GM19351 (cell line): Measurements from ENCODE around the gene LRRC4C.
"Not testable (repeated sequence)": the region's sequence is repeated elsewhere in the genome, so short reads cannot be mapped to it uniquely, and the experiment has no call there.

ENCODE experiments used
- ATAC-seq: cut with Tn5 transposase; IDR thresholded peaks from one replicate; pipeline ENCODE4 v1.9.1; 2021; ENCODE audit warnings: mild to moderate bottlenecking, moderate library complexity; ENCODE audit not compliant: unreplicated experiment

LRRC4C gene

DNA sequence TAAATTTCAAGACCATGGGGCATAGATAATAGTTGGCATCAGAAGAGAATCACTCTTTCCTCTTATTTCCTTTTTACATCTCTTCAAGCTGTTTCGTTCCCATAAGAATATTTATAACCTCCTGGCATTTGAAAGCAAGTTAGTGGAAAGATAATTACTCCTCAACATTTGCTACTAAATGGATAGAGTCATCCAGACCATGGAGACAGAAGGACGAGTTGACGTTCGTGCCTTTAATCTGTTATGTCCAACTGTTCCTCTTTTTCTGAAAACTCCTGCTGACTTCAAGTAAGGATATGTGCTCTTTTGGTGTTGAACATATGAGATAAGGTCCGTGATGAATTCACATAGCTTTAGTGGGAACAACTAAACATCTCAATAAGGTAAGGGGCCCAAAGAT lies 414.2 kb downstream of the LRRC4C start:
- ATAC-seq: no peak

DNA sequence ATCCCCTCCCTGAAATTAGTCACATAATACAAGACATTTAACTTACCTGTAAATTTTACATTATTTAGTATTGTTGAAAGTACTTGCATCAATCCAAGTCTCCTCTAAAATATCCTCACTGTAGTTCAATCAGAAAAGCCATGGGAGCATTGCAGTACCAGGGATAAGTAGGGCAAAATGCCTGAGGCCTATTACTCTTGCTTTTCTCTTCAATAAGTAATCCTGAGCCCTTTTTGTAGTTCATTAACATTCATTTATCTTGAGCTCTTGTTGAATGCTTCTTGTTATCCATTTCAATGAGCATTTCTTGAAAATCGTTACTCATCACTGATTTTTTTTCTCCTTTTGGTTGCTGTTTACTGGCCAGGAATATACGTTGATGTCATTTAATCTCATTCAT lies 414.7 kb downstream of the LRRC4C start:
- no peak for ATAC-seq

DNA sequence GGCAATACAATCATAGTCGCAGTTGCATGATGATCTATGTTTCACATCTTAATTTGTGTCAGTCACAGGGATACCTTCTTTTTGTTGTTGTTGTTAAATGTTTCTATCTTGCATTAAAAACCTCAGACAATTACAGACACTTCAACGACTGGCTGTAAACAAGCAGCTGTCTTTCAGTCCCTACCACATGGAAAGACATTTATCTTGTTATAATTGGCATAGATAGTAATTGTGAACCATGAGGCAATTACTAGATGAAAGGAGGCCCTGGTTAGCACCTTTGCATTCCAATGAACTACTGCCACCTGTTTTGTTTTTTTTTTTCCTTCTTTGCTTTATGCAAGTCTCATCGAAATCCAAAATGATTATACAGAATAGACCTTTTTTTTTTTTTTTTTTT lies 416.8 kb downstream of the LRRC4C start:
- no peak for ATAC-seq

DNA sequence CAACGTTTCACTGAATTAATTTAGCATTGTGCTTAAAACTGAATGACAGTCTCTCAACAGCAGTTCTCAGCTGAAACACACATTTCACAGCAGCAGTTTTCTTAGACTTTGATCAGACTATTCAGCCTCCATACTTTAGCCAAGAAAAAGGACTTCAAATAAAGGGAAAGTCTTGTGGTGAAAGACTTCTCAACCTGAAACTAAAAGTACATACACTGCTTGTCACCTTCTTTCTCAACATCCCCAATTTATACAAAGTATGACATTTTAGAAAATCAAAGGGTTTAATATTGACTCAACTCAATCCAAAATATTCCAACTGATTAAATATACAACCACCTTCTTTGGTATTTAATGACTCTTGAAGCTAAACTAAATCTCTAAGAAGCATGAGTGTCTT lies 419.0 kb downstream of the LRRC4C start:
- no peak for ATAC-seq

DNA sequence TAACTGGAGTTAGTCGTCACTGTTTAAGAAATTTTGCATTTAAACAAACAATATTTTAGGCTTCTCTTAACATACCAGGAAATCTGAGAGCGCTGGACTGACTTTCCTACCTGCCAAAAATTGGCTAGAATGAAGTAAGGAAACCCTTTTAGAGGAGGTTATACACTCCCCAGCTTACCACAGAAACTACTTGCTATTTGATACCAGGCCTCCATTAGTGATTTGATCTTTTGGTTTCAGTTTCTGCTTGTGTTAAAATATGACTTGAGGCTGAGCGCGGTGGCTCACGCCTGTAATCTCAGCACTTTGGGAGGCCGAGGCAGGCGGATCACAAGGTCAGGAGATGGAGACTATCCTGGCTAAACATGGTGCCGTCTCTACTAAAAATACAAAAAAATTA lies 419.9 kb downstream of the LRRC4C start:
- no peak for ATAC-seq

DNA sequence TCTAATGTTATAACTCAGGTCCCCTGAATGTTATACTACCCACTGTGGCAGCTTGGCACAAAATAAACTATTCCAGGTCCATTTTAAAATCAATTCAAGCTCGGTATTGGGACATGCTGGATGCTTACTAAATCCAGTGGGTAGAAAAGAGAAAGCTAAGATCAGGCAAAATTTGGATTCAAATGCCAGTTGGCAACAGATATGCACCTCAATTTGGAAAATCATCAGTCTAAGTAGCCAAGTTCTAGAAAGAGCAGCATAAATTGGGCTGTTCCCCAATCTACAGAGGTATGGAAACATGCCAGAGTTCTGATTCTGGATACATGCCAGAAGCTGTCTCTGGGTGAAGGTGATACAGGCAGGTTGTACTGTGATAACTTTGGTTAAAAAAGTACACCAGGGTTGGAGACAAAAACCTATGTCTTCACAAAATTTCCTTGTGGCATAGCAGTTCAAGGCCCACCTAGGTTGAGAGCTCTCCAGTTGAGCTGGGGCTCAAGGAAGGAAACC lies 427.8 kb downstream of the LRRC4C start:
- no peak for ATAC-seq

DNA sequence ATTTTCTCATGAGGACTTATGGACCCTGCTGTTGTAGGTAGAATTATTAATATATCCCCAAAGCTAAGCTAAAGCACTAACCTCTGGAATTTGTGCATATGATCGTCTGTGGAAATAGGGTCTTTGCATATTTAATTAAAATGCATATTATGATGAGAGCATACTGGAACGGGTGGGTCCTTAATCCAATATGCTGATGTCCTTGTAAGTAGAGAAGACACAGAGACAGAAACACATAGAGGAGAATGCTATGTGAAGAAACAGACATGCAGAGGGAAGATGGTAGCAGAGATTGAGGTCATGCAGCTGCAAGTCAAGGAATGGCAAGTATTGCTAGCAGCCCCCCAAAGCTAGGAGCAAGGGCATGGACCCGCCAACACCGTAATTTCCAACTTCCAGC lies 439.2 kb downstream of the LRRC4C start:
- ATAC-seq: no peak

DNA sequence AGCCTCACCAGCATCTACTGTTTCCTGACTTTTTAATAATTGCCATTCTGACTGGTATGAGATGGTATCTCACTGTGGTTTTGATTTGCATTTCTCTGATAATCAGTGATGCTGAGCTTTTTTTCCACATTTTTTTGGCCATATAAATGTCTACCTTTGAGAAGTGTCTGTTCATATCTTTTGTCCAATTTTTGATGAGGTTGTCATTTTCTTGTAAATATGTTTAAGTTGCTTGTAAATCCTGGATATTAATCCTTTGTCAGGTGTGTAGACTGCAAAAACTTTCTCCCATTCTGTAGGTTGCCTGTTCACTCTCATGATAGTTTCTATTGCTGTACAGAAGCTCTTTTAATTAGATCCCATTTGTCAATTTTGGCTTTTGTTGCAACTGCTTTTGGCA lies 439.8 kb downstream of the LRRC4C start:
- ATAC-seq: not testable (repeated sequence)

DNA sequence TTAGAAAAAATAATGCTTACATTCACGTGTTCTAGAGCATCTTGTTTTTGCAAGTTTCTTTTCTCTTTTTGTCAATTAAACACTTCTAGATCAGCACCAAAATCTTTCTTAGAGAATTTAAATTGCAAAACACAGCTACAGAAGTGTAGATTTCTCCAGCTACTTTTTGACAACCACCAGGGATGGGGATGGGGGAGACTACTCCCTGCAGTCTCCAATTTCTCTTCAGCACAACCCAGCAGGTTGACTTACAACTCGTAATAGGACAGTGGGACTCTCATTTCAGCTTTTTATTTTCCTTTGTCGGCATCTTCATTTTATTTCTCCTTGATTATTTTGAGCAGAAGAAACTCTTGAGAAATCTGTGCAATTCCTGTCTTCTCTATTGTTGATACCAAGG lies 441.2 kb downstream of the LRRC4C start:
- ATAC-seq: no peak

DNA sequence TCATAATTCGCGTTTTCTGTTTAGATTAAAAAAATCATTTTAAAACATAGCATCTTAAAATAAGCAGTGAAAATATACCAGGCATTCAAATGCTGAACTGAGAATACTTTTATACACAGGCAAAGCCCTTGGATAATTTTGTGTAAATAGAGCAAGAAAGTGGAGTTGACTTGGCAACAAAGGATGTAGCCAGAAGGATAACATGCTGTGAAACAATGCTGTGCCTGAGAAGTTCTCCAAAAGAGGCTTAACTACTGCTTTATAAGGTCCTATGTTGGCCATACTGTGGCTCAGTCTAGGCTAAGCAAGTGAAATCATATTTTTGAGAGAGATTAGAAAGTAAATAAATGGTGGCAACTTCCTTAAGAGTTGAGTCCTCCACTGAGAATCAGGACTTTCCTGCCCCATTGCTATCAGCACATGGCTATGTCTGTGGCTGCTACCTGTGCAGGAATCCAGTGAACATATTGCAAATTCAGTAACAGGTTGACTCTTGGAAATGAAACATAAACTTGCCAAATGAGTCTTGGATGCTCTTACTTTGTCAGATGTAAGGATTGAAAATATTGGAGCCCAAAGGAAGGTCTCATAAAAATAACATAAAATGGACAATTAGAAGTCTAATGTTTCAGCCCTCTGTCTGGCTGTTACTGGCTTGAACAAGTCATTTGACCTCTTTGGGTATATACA lies 448.9 kb downstream of the LRRC4C start:
- no peak for ATAC-seq

DNA sequence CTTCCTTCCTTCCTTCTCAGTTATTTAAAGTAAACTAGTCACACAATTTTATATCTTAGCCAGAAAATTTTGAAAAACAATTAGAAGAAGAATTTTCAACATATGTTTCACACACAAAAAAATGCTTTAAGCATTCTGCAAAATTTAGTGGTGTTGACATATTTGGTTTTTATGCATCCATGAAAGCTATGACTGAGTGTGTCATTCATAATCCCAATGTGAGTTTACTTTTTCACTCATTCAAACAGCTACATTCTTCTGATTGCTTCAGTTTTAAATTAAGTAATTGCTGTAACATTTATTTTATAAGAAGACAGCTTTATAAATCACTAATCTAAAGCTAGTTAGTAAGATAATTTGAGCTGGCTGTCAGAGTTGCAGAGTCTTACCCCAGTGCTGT lies 453.5 kb downstream of the LRRC4C start:
- no peak for ATAC-seq

DNA sequence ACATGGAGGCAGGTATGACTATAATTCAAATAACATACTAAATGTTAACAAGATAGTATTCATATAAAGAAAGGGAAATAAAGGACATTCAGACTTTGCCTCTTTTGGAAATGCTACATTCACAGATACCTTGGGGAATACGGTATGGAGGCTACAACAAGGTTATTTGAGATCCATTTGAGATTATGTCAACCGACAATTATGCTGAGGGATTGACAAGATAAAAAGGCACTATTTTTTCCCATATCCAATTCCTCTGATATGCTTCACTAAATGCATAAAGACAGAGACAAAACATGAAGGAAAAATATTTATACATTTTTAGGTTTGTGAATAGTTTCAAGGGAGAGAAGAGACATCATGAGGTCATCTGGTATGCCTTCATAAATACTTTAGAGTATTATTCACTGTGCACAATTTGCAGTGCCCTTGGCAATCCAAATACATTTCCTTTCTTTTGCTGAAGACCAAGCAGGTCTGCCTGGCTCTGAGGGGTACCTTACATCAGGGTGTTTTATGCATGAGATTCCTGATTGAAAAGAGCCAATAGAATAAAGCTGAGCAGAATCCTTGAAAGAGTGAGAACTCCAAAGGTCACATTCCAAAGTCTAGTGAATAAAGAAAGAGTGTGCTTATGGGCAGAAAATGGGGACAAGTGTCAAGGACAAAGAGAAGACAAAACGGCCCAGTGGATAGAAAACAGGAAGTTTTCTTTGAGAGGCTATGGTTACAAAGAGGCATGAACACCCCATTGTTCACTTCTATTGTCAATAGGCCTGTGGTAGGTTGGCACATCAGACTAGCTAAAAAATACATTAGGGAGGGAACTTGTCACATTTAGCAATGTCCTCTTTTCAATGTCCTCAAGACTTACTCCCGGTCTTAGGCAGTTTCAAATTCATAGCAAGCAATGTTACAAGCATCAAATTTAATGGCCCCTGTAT lies 455.8 kb downstream of the LRRC4C start:
- no peak for ATAC-seq

DNA sequence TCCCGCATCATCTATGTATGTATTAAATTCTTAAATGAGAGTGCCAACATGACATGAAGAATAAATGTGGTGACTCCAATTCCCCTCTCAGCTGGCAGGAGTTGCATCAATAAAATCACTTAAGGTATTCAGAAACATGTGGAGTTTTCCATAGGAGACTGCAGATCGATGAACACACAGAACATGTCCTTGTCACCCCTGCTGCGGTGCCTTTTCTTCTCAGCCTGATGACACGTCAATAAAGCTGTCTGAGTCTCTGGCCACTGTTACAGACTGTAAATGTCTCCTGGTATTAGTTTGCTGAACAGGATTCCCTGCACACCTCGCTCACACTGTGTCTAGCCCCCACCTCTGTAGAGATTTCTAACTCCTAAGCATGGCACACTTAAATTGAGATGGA lies 460.5 kb downstream of the LRRC4C start:
- ATAC-seq: no peak

DNA sequence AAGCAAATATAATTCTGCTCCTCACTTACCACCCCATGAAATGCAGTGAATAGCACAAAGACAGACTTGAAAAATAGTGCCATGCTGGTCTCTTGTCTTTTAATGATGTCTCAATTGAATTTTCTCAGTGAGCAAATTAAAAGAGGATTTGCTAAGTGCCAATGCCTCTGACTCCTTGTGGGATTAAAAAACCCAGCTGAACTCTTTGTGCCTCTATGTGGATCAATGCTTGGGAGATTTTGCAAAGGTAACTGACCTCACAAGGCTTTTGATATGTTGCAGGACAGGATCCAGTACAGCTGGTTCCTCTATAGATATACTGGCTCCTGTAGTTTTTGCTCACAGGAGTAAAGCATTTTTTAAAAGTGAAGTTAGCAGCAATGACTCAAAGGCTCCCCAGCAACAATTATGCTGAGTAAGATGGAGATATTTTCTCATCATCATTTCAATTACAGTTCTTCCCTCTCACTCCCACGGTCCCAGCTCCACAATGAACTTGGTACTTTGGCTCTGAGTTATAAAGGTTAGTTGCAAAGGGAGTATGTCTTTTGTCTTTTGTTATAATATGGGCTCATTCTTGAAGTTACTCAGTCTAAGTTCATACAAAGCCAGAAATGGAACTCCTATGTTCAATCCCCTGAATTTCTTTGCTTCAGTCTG lies 471.5 kb downstream of the LRRC4C start:
- no peak for ATAC-seq

DNA sequence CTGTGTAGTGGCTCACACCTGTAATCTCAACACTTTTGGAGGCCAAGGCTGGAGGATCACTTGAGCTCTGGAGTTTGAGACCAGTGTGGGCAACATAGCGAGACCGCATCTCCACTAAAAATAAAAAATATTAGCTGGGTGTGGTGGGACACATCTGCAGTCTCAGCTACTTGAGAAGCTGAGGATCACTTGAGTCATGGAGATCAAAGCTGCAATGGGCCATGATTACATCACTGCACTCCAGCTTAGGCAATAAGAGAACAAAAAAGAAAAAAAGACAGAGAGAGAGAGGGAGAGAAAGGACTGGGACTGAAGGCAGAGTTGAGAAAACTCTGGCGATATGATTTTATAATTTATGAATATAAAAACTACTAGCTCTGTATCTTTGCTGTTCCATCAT lies 473.1 kb downstream of the LRRC4C start:
- ATAC-seq: no peak

DNA sequence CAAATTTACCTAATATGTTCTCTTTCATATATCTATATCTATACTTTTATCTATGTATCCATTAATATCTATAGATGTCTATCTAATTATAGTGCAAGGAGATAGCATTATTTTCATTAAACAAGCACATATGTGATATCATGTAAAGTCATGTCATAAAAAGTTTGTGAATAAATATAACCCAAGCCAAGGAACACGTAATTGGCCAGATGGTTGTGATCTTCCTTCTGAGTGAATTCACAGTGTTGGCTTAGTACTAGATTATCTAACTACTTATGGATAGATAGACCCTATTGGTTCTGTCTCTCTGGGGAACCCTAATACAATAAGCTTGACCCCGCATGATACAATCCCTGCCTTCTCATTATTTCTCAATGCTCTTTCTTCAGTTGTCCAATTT lies 484.4 kb downstream of the LRRC4C start:
- no peak for ATAC-seq

DNA sequence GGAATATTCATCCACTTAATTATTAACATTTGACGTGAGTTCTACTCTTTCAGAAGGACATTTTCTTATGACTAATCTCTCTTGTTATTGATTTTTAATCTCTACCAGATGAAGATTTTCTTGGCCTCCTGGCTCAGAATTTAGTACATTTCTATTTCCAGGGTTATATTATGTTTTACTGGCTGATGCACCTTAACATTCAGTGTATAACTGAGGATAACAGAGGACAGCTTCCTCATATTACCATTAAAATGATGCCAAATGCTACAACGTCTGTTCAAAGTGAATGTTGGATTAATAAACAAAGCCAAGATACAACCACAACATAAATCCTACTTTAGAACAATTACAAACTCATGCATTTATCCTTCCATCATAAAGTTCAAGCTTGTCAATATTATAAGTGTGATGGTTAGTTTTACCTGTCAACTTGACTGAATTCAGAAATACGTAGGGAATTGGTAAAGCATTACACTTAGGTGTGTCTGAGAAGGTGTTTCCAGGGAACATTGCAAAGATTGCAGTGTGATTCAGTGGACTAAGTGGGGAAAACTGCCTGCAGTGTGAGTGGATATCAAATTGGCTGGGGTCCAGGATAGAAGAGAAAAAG lies 485.2 kb downstream of the LRRC4C start:
- no peak for ATAC-seq

DNA sequence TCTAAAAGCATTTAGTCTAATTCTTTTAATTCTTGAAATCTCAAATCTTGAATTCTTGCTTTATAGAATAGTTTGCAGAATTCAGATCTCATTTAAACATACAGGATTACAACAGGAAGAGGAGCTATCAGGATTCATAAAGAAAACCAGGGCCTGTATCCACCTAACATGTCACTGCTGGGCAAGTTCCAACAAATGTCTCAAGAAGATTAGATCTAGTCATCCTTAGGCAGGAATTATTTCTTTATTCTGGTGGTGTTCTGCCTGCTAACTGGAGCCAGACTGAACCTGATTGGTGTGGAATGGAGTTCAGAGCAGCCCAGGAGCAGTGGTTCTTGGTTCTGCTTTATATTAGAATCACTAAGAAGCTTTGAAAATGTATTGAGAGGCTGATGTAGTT lies 500.7 kb downstream of the LRRC4C start:
- no peak for ATAC-seq

DNA sequence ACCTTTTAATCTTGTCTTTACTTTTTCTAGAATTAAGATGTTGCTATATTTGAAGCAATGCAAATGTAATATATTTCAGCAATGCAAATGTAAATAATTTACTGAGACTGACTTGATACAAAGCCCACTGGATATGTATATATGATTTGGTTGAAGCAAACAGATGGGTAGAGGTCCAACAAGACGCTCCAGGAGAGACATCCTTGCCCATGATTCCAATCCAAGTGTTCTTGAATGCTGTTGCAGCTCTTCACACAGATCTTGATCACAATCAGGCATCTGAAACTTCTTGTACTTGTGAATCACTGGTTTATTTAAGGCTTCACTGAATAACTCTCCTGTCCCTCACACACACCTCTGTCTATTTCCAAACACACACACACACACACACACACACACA lies 507.0 kb downstream of the LRRC4C start:
- no peak for ATAC-seq

DNA sequence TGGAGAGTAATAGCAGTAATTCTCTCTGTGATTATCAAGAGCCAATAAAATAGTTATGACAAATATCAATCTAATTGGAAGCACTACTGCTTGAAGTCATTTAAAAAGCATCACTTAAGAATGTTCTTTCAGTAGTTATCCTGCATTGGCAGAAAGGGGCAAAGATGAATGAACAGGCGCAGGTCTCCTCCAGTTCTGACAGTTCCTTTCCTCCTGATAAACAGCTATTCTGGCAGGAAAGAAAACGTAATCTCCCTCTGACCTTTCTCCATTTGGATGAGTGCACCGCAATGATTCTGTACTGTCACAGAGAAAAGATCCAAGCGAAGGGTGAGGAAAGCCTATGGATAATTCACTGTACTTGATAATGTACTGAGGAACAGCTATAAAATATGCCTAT lies 521.5 kb downstream of the LRRC4C start:
- ATAC-seq: no peak

DNA sequence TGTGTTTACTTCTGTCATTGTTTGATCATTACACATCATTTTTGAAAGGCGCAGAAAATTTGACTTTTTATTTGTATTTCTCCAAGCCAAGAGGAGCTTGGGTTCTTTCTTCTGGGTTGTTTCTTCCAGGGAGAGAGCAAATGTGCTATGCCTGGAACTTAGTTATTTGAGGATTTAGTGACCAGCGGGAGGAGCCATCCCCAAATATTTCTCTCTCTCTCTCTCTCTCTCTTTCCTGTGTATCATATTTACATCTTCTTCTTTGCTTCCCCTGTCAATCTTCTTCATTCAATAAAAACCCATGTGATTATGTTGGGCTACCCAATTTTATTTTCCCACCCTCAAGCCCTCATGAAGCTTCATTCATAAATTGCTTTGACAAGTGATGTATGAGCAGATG lies 534.5 kb downstream of the LRRC4C start:
- ATAC-seq: no peak
